Choroid plexus epithelial cell (primary cell): ENCODE results near the gene TSFM.

Experiments
- DNase-seq: peaks from one replicate; pipeline ENCODE4 v3.0.0-alpha.2; 2010; ENCODE audit warnings: low read depth
- H3K4me3 ChIP-seq: 2 replicates; pipeline ENCODE4 v1.5.1; 2011; ENCODE audit warnings: low read depth, mild to moderate bottlenecking, control low read depth, low read length, moderate library complexity
- CTCF ChIP-seq: conservative IDR thresholded peaks from 2 replicates; pipeline ENCODE4 v1.5.1; 2011; ENCODE audit warnings: low read depth, mild to moderate bottlenecking, control low read depth, inconsistent platforms, low read length, moderate library complexity

TSFM gene

DNA sequence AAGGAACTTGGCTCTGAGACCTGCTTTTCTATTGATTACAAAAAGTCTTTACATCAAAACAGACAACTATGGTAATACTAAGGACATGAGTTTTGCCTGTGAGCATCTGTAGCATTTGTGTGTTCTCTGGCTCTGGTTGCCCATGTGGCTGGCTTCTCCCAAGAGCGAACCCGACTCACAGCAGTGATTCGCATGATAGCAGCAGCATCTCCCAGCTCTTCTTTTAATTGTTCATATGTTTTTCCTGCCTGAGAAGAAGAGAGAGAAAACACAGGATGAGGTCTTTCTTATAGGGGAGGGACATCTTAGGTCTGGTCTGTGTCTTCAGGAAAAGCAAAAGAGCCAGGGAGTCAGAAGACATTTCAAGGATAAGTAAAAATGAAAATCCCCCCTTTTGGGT is 18.4 kb downstream of the TSFM start:
- DNase-seq: no peak
- H3K4me3 ChIP-seq: no peak overlapping the region
- no peak for TF ChIP-seq CTCF

DNA sequence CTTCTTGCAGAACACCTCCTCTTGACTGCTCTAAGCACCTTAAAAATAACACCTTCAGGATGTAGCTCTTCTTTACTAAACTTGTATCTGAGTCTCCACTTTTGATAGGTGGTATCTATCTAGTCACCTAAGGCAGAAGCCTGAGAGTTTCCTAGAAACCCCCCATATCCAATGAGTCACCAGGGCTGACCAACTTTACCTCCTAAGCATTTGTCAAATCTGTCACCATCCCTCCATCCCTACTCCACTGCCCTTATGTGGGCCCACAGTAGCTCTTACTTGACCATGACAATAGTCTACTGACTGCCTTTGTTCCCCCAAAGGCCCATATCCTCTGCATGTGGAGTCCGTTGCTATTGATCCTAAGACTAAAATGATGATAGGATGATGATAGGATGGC is 20.0 kb downstream of the TSFM start:
- DNase-seq: no peak
- no peak overlapping the region for H3K4me3 ChIP-seq
- TF ChIP-seq CTCF: no peak

- peak; percentile 91 for TF ChIP-seq CTCF
- peak; percentile 63 for DNase-seq
- H3K4me3 ChIP-seq: no peak overlapping the region
Observed at GRCh38 chr12:57803319-57803893, 20.8 kb downstream of the TSFM start.

DNA sequence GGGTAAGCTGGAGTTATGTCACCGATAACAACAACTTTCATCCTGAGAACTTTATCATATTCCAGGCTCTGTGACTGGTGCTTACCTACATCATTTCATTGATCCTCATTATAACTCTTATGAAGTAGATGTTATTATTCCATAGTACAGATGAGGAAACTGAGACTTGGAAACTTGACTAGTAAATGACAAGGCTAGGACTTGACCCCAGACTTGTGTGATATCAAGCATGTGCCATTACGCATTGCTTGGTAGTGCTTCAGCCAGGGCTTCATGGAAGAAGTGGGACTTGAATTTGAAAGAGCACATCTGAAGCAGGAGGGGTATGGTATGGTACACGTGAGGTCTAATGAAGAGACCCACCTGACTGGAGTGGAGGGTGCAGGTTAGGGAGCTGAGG is 24.1 kb downstream of the TSFM start:
- no peak for TF ChIP-seq CTCF

DNA sequence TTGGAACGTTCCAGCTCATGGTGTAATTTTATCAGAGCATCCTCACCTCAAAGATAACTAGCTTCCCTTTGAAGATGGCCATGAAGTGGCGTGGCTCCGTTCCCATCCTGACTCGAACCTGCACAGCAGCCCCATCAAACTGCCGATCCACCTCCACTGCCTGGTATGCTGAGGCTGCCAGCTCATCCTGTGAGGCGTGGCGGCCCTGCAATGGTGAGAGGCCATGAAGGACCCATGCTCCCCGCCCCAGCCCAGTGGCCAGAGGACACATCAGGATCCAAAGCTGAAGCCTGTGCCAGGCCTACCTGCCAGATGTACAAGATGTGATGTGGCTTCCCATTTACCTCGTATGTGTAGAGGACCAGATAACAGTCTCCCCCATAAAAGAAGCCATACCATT is 24.7 kb downstream of the TSFM start:
- no peak overlapping the region for H3K4me3 ChIP-seq
- no peak for TF ChIP-seq CTCF
- no peak for DNase-seq

More for the DNA sequence above, 24.1 kb downstream of the TSFM start:
- no peak overlapping the region for H3K4me3 ChIP-seq
- no peak for DNase-seq

DNA sequence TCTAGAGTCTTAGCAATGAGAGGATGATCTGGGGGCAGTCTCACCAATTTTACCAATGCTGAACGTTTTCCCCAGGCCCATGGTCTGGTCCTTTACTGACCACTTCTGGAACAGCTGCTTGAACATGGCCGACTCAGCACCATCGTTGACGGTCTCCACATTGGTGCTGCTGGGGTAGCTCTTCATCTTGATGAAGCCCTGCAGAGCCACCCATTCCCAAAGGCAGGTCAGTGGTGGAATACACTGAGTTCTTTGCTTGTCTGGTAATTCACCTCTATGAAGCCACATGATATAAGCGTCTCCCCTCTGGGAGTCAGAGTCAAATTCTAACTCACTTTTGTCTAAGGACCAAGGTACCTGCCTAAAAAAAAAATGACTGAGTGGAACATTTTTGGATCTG is 25.8 kb downstream of the TSFM start:
- TF ChIP-seq CTCF: no peak
- no peak for DNase-seq
- no peak overlapping the region for H3K4me3 ChIP-seq

DNA sequence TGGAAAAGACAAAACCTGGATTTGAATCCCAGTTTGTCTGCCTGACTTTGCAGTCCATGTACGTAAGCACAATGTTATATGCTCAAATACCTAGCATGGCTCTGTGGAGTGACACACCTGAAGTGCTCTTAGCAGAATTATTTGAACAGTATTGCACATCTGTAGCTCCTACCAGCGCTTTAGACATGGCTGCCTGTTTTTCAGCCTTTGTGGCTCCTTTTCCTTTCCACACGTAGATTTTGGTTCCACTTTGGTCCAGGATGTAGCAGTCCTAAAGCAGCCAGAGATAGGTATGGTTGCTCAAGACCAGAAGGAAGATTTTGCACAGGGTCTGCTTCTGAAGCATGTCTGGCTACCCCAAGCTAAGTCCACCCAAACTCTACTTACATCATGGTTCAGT is 26.8 kb downstream of the TSFM start:
- no peak for TF ChIP-seq CTCF
- H3K4me3 ChIP-seq: no peak overlapping the region
- DNase-seq: no peak
